WTC11 (cell line): ENCODE data around the gene SPEN. TPM values are rescaled to one million over a fixed set of nuclear protein-coding genes. Genes with fewer than 3 reads are reported as not detected.
A peak's percentile ranks its signal among the peaks of the same experiment; 100 is the strongest.

Experiments used
- ATAC-seq: fragments of 200-7000 bp; cut with Tn5 transposase; 2 replicates; pipeline ENCODE4 v1.10.0; 2021; ENCODE audit warnings: mild to moderate bottlenecking, moderate library complexity
- Bru-seq: library from RNA; stranded (reverse); fragments of 400-500 nt; gene quantifications from one replicate; lab custom pipeline; 2021; lab: Mats Ljungman, UMichigan
- CTCF ChIA-PET: fragments of 300-600 bp; sonication (Branson Sonifier 250); formaldehyde crosslinking; loops from one replicate; lab custom pipeline; 2021; ENCODE audit warnings: antibody characterized with exemption; lab: Charles Lee
- POLR2A ChIA-PET: fragments of 350-600 bp; sonication (Branson Sonifier 250); formaldehyde crosslinking; loops from one replicate; lab custom pipeline; 2021; ENCODE audit warnings: antibody characterized with exemption; lab: Charles Lee
- DNase-seq: peaks from one replicate; pipeline ENCODE4 v3.0.0; 2021; ENCODE audit warnings: low spot score
- H3K27ac Mint-ChIP-seq: 2 replicates; pipeline ENCODE4 v1.8.0; 2021; ENCODE audit warnings: mixed read lengths
- H3K27me3 Mint-ChIP-seq: 2 replicates; pipeline ENCODE4 v1.8.0; 2021; ENCODE audit warnings: low read depth, mild to moderate bottlenecking, moderate library complexity, mixed read lengths
- H3K36me3 Mint-ChIP-seq: 2 replicates; pipeline ENCODE4 v1.8.0; 2021; ENCODE audit warnings: mixed read lengths
- H3K4me1 Mint-ChIP-seq: 2 replicates; pipeline ENCODE4 v1.8.0; 2022; ENCODE audit warnings: mixed read lengths
- H3K4me3 Mint-ChIP-seq: 2 replicates; pipeline ENCODE4 v1.8.0; 2021; ENCODE audit warnings: mild to moderate bottlenecking, moderate library complexity, mixed read lengths
- H3K9me3 Mint-ChIP-seq: 2 replicates; pipeline ENCODE4 v1.8.0; 2021; ENCODE audit warnings: mixed read lengths
- ETV6 ChIP-seq: sonication (generic); formaldehyde crosslinking; IDR thresholded peaks from 2 replicates; pipeline ENCODE4 v1.8.1; 2022; ENCODE audit warnings: mild to moderate bottlenecking, missing genetic modification reagents
- FOXJ3 ChIP-seq: sonication (generic); formaldehyde crosslinking; IDR thresholded peaks from 2 replicates; pipeline ENCODE4 v1.9.0; 2021; ENCODE audit warnings: missing genetic modification reagents, mild to moderate bottlenecking, borderline replicate concordance
- FOXK1 ChIP-seq: sonication (generic); formaldehyde crosslinking; IDR thresholded peaks from 2 replicates; pipeline ENCODE4 v1.8.0; 2022; ENCODE audit warnings: mild to moderate bottlenecking, moderate library complexity, missing genetic modification reagents
- FOXP1 ChIP-seq: sonication (generic); formaldehyde crosslinking; IDR thresholded peaks from 2 replicates; pipeline ENCODE4 v1.8.0; 2022; ENCODE audit warnings: missing genetic modification reagents, mild to moderate bottlenecking, moderate library complexity, borderline replicate concordance
- GABPB1 ChIP-seq: sonication (generic); formaldehyde crosslinking; IDR thresholded peaks from 2 replicates; pipeline ENCODE4 v1.8.1; 2023; ENCODE audit warnings: mild to moderate bottlenecking, missing genetic modification reagents
- GTF2I ChIP-seq: fragments of 250-450 bp; sonication (Bioruptor Pico); conservative IDR thresholded peaks from 2 replicates; pipeline ENCODE4 v1.4.0; 2021; ENCODE audit warnings: mild to moderate bottlenecking
- MYBL2 ChIP-seq: sonication (generic); formaldehyde crosslinking; IDR thresholded peaks from 2 replicates; pipeline ENCODE4 v1.8.1; 2023; ENCODE audit warnings: mild to moderate bottlenecking, moderate library complexity, missing genetic modification reagents
- NR1H2 ChIP-seq: sonication (generic); formaldehyde crosslinking; IDR thresholded peaks from 2 replicates; pipeline ENCODE4 v1.9.0; 2021; ENCODE audit warnings: mild to moderate bottlenecking, moderate library complexity, missing genetic modification reagents
- OVOL2 ChIP-seq: fragments of 250-450 bp; sonication (Bioruptor Pico); IDR thresholded peaks from 2 replicates; pipeline ENCODE4 v1.9.0; 2021; ENCODE audit warnings: mild to moderate bottlenecking, borderline replicate concordance
- PRRX2 ChIP-seq: fragments of 250-450 bp; sonication (Bioruptor Pico); IDR thresholded peaks from 2 replicates; pipeline ENCODE4 v1.8.0; 2021; ENCODE audit warnings: mild to moderate bottlenecking
- TEAD1 ChIP-seq: sonication (generic); formaldehyde crosslinking; IDR thresholded peaks from 2 replicates; pipeline ENCODE4 v1.8.0; 2022; ENCODE audit warnings: mild to moderate bottlenecking, missing genetic modification reagents
- TEAD4 ChIP-seq: sonication (generic); formaldehyde crosslinking; IDR thresholded peaks from 2 replicates; pipeline ENCODE4 v1.8.0; 2022; ENCODE audit warnings: mild to moderate bottlenecking, missing genetic modification reagents
- ZNF121 ChIP-seq: sonication (generic); formaldehyde crosslinking; IDR thresholded peaks from 2 replicates; pipeline ENCODE4 v1.8.0; 2023; ENCODE audit warnings: missing genetic modification reagents
- ZNF232 ChIP-seq: sonication (generic); formaldehyde crosslinking; IDR thresholded peaks from 2 replicates; pipeline ENCODE4 v1.8.0; 2022; ENCODE audit warnings: mild to moderate bottlenecking, missing genetic modification reagents
- ZNF423 ChIP-seq: fragments of 250-450 bp; sonication (Bioruptor Pico); IDR thresholded peaks from 2 replicates; pipeline ENCODE4 v2.1.2; 2022; ENCODE audit warnings: mild to moderate bottlenecking, moderate library complexity
- long read RNA-seq, 3 experiments: library from RNA in 1 of 3; library from capped mRNA in 1 of 3; library from polyadenylated mRNA in 1 of 3; unstranded in 2 of 3; stranded (forward) in 1 of 3; transcript quantifications; one replicate each; pipeline ENCODE4 v2.0.0, GENCODE V29; 2021
- total RNA-seq: library from RNA; stranded (reverse); gene quantifications from 3 replicates; pipeline ENCODE4 v1.2.3, GENCODE V29; 2021
- TF ChIP-seq, protein P1 (sequence below): sonication (generic); formaldehyde crosslinking; IDR thresholded peaks from 2 replicates; pipeline ENCODE4 v1.8.1; 2022; ENCODE audit warnings: mild to moderate bottlenecking, missing genetic modification reagents, moderate library complexity, borderline replicate concordance
- TF ChIP-seq, protein P2 (sequence below): sonication (generic); formaldehyde crosslinking; IDR thresholded peaks from 2 replicates; pipeline ENCODE4 v1.8.0; 2022; ENCODE audit warnings: mild to moderate bottlenecking, missing genetic modification reagents
- TF ChIP-seq, protein P3 (sequence below): sonication (generic); formaldehyde crosslinking; IDR thresholded peaks from 2 replicates; pipeline ENCODE4 v1.8.1; 2022; ENCODE audit warnings: low read depth, mild to moderate bottlenecking, moderate library complexity, missing genetic modification reagents, borderline replicate concordance
- TF ChIP-seq, protein P4 (sequence below): fragments of 250-450 bp; sonication (Bioruptor Pico); conservative IDR thresholded peaks from 2 replicates; pipeline ENCODE4 v1.9.0; 2021; ENCODE audit warnings: mild to moderate bottlenecking
- TF ChIP-seq, protein P5 (sequence below): sonication (generic); formaldehyde crosslinking; IDR thresholded peaks from 2 replicates; pipeline ENCODE4 v1.8.1; 2022; ENCODE audit warnings: mild to moderate bottlenecking, moderate library complexity, missing genetic modification reagents

SPEN gene, protein sequence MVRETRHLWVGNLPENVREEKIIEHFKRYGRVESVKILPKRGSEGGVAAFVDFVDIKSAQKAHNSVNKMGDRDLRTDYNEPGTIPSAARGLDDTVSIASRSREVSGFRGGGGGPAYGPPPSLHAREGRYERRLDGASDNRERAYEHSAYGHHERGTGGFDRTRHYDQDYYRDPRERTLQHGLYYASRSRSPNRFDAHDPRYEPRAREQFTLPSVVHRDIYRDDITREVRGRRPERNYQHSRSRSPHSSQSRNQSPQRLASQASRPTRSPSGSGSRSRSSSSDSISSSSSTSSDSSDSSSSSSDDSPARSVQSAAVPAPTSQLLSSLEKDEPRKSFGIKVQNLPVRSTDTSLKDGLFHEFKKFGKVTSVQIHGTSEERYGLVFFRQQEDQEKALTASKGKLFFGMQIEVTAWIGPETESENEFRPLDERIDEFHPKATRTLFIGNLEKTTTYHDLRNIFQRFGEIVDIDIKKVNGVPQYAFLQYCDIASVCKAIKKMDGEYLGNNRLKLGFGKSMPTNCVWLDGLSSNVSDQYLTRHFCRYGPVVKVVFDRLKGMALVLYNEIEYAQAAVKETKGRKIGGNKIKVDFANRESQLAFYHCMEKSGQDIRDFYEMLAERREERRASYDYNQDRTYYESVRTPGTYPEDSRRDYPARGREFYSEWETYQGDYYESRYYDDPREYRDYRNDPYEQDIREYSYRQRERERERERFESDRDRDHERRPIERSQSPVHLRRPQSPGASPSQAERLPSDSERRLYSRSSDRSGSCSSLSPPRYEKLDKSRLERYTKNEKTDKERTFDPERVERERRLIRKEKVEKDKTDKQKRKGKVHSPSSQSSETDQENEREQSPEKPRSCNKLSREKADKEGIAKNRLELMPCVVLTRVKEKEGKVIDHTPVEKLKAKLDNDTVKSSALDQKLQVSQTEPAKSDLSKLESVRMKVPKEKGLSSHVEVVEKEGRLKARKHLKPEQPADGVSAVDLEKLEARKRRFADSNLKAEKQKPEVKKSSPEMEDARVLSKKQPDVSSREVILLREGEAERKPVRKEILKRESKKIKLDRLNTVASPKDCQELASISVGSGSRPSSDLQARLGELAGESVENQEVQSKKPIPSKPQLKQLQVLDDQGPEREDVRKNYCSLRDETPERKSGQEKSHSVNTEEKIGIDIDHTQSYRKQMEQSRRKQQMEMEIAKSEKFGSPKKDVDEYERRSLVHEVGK (N-terminal part only)
- 48.5 to 50.2 TPM (median 48.8 TPM) in 3 replicates for total RNA-seq
- Bru-seq, nascent RNA, result percentile 82 among the genes with signal in this experiment
- long read RNA-seq, experiment 1, full-length matches to known transcripts, result 6 of 66 reads
- long read RNA-seq, experiment 1, partial matches to known transcripts, result 43 of 66 reads
- long read RNA-seq, experiment 1, other reads (novel, unspliced or antisense), result 17 of 66 reads
- long read RNA-seq, experiment 2, partial matches to known transcripts, result 25 of 38 reads
- long read RNA-seq, experiment 2, other reads (novel, unspliced or antisense), result 12 of 38 reads
- long read RNA-seq, experiment 3, partial matches to known transcripts, result 2 of 3 reads
- long read RNA-seq, experiment 3, other reads (novel, unspliced or antisense), result 1 of 3 reads

DNA sequence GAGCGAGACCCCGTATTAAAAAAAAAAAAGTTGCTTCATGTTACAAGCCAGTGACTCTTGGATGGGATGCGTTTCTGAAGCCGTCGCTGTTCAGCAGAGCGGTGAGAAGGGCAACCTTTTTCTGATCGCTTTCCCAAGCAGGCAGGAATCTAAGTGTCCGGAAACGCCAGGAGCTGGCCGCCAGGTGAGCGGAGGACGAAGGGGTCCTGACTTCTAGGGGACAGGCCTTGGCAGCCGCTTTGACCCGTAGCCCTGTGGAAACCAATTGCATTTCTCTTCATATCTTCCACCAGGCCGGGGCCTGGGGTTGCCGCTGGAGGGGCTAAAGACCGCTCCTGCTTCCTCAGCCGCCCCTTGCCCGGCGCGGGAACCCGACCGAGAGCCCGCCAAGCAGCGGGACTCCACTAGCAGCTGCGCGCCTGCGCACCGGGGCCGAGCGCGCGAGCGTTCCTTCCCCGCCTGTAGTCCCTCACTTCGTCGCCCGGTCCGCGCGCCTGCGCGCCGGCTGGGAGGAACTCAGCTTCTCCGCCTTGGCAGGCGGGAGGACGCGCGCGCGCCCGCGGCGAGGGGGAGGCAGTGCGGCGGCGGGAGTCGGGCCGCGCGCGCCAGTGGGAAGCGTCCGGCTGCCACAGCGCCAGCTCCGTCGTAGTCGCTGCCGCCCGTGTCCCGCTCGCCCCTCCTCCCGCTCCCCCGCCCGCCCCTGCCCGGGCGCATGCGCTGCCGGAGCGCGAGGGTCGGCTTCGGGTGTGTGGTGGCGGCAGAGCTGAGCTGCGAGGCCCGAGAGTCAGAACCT lies at the start of gene SPEN:
SPEN (plus strand) TSS at position 608 of the 793 bp plus-strand sequence. CDS start 361 bp downstream, outside the sequence.
- no peaks in the 10 kb centered on the region for H3K9me3 Mint-ChIP-seq
- peaks cover 29% of the 10 kb centered on the region for H3K4me1 Mint-ChIP-seq
- H3K27me3 Mint-ChIP-seq, result peaks cover 5% of the 10 kb centered on the region; the same call in 1 of the 2 replicates

More for the DNA sequence above, at the start of gene SPEN:
- peak within 1 kb of the TSS; percentile 92 for H3K4me3 Mint-ChIP-seq
- ChIA-PET CTCF (interaction anchor here (0.6 to 2.6 kb wide), 18 partner anchors 9 to 369 kb away, joined by 3 to 21 read pairs (median 5); no protein-coding TSS in a partner anchor), POLR2A (interaction anchor here (0.5 to 3.6 kb wide), 9 partner anchors 10 to 90 kb away, joined by 3 to 51 read pairs (median 4); no protein-coding TSS in a partner anchor)
- DNase-seq, result peak; percentile 95
- H3K36me3 Mint-ChIP-seq, result no peaks in the 10 kb centered on the region
- ATAC-seq, result peak; percentile 73
- H3K27ac Mint-ChIP-seq, result peak within 1 kb of the TSS; percentile 100
- no peak for TF ChIP-seq OVOL2
- 0 out of 2 replicates have a peak, but pooled peaks have one; percentile 8 for TF ChIP-seq TEAD4
- peak; percentile 55; the same call in 1 of the 2 replicates for TF ChIP-seq FOXK1 (CRISPR knock-in tag)
- TF ChIP-seq GTF2I (CRISPR knock-in tag), result peak; percentile 77
- TF ChIP-seq NR1H2 (CRISPR knock-in tag), result no peak
- TF ChIP-seq, protein P1, sequence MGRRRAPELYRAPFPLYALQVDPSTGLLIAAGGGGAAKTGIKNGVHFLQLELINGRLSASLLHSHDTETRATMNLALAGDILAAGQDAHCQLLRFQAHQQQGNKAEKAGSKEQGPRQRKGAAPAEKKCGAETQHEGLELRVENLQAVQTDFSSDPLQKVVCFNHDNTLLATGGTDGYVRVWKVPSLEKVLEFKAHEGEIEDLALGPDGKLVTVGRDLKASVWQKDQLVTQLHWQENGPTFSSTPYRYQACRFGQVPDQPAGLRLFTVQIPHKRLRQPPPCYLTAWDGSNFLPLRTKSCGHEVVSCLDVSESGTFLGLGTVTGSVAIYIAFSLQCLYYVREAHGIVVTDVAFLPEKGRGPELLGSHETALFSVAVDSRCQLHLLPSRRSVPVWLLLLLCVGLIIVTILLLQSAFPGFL (CRISPR knock-in tag), result no peak
- TF ChIP-seq, protein P2, sequence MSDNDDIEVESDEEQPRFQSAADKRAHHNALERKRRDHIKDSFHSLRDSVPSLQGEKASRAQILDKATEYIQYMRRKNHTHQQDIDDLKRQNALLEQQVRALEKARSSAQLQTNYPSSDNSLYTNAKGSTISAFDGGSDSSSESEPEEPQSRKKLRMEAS (CRISPR knock-in tag), result peak; percentile 64; the same call in 1 of the 2 replicates
- no peak for TF ChIP-seq MYBL2 (CRISPR knock-in tag)
- TF ChIP-seq FOXJ3, result no peak
- TF ChIP-seq PRRX2 (CRISPR knock-in tag), result no peak
- peak; percentile 26; the same call in 1 of the 2 replicates for TF ChIP-seq ZNF232
- TF ChIP-seq, protein P3, sequence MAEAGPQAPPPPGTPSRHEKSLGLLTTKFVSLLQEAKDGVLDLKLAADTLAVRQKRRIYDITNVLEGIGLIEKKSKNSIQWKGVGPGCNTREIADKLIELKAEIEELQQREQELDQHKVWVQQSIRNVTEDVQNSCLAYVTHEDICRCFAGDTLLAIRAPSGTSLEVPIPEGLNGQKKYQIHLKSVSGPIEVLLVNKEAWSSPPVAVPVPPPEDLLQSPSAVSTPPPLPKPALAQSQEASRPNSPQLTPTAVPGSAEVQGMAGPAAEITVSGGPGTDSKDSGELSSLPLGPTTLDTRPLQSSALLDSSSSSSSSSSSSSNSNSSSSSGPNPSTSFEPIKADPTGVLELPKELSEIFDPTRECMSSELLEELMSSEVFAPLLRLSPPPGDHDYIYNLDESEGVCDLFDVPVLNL (CRISPR knock-in tag), result peak; percentile 83
- TF ChIP-seq GABPB1 (CRISPR knock-in tag), result 0 out of 2 replicates have a peak, but pooled peaks have one; percentile 13
- TF ChIP-seq, protein P4, sequence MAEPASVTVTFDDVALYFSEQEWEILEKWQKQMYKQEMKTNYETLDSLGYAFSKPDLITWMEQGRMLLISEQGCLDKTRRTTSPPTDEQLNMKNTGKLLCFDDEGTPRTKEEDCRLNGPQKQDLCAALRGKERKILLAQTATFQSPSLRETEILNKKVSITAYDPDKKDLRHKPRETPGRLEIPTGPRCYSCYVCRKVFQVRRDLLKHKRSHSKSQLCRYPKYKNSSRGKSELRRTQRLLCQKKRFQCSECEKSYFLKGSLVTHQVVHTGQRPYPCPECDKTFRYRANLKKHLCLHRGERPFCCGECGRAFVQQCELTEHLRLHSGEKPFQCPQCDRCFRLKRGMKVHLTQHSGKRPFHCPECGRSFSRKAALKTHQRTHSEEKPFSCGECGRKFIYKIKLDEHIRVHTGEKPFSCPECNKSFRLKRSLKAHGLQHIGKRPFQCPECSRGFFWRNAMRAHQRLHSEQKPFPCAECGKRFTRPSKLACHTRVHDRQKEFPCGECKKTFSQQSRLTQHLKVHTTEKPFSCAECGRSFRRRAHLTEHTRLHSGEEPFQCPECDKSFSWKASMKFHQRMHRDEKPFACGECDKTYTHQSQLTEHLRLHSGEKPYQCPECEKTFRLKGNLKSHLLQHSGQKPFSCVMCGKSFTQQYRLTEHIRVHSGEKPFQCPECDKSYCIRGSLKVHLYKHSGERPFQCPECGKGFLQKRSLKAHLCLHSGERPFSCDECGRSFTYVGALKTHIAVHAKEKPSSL (CRISPR knock-in tag), result no peak
- TF ChIP-seq ZNF423 (CRISPR knock-in tag), result no peak
- TF ChIP-seq TEAD1 (CRISPR knock-in tag), result 0 out of 2 replicates have a peak, but pooled peaks have one; percentile 20
- TF ChIP-seq FOXP1 (CRISPR knock-in tag), result no peak
- TF ChIP-seq ETV6, result no peak
- no peak; the same call in 1 of the 2 replicates for TF ChIP-seq ZNF121
- TF ChIP-seq, protein P5, sequence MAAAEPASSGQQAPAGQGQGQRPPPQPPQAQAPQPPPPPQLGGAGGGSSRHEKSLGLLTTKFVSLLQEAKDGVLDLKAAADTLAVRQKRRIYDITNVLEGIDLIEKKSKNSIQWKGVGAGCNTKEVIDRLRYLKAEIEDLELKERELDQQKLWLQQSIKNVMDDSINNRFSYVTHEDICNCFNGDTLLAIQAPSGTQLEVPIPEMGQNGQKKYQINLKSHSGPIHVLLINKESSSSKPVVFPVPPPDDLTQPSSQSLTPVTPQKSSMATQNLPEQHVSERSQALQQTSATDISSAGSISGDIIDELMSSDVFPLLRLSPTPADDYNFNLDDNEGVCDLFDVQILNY (CRISPR knock-in tag), result peak; percentile 96
